ENCODE data around the gene TNK2. TPM values are rescaled to one million over a fixed set of nuclear protein-coding genes. Genes with fewer than 3 reads are reported as not detected.

Gene TNK2
- total and polyA plus RNA-seq, 5 donors: 40.1 to 162 (median 77.9) TPM

DNA sequence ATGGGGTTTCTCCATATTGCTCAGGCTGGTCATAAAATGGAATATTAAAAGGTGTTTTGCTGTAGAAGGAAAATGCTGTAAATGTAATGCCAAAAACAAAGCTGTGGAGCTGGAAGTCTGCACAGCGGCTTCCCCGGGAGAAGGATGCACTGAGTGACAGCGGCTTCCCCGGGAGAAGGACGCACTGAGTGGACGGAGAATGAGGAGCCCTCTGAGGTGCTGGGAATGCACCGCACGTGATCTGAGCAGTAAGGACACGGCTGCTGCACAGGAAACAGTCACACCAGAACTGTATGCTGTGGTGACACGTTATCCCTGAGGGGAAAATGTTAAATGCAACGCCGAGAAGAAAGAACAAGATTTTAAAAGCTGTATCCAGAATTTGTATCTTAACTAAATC is 24.6 kb downstream of the TNK2 start:
- ATAC-seq (no peak), DNase-seq (peak in 1 of 3 donors; percentile 54)
- Histone ChIP-seq H3K4me1 (ENCODE audit: control insufficient read depth, insufficient read depth, low read length) (peaks cover 17% of the 10 kb centered on the region), H3K27me3 (ENCODE audit: control insufficient read depth, insufficient read depth) (no peaks in the 10 kb centered on the region), H3K4me3 (ENCODE audit: low read length) (no peak overlapping the region), H3K27ac (ENCODE audit: low read length) (no peak overlapping the region), H3K9me3 (ENCODE audit: control insufficient read depth, low read length) (no peaks in the 10 kb centered on the region)
- intact Hi-C loops (cut with DNase I): no loop called here
- WGBS: 70% methylated on average over 12 of the region's 12 CpGs

DNA sequence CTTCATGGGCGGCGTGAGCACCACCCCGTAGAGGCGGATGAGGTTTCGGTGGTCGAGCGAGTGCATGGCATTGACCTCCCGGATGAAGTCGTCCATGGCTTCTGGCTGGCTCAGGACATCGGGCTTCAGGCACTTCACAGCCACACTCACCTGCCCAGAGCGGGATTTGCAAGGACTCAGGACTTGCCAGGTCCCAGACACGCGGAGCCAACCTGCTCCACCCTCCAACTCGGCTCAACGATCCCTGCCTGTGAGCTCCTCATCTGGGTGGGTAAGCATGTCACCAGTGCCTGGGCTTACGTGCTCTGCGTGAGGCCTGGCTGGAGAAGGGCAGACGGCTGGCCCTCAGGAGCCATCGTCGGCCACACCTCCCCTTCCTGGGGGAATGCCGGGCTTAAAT is 25.2 kb downstream of the TNK2 start:
- ATAC-seq (no peak), DNase-seq (peak in 1 of 3 donors; percentile 30)
- 90% methylated on average over 21 of the region's 21 CpGs for WGBS
- Histone ChIP-seq H3K27me3 (ENCODE audit: control insufficient read depth, insufficient read depth) (no peaks in the 10 kb centered on the region), H3K4me1 (ENCODE audit: control insufficient read depth, insufficient read depth, low read length) (peaks cover 17% of the 10 kb centered on the region), H3K9me3 (ENCODE audit: control insufficient read depth, low read length) (no peaks in the 10 kb centered on the region), H3K27ac (ENCODE audit: low read length) (no peak overlapping the region), H3K4me3 (ENCODE audit: low read length) (no peak overlapping the region)
- intact Hi-C loops (cut with DNase I): no loop called here

DNA sequence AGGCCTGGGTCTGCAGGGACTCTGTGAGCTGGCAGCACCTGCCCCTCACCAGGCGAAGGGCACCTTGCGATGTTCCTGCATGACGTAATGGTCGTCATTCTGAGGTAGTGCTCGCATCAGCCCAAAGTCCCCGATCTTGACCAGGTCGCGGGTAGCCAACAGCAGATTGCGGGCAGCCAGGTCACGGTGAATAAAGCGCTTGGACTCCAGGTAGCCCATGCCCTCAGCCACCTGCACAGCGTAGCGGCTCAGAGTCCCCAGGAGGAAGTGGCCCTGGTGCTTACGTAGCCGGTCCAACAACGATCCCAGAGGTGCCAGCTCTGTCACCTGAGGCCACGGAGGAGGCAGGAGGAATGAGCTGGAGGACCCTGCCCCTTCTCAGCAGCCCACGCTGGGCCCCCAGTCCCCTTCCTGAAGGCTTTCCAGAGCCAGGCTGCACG is 26.3 kb downstream of the TNK2 start:
- Histone ChIP-seq H3K27ac (ENCODE audit: low read length) (no peak overlapping the region), H3K4me3 (ENCODE audit: low read length) (no peak overlapping the region), H3K27me3 (ENCODE audit: control insufficient read depth, insufficient read depth) (no peaks in the 10 kb centered on the region), H3K4me1 (ENCODE audit: control insufficient read depth, insufficient read depth, low read length) (peaks cover 17% of the 10 kb centered on the region), H3K9me3 (ENCODE audit: control insufficient read depth, low read length) (no peaks in the 10 kb centered on the region)
- 92% methylated on average over 19 of the region's 19 CpGs for WGBS
- ATAC-seq (no peak), DNase-seq (peak in 1 of 3 donors; percentile 45)
- intact Hi-C loops (cut with DNase I): no loop called here

DNA sequence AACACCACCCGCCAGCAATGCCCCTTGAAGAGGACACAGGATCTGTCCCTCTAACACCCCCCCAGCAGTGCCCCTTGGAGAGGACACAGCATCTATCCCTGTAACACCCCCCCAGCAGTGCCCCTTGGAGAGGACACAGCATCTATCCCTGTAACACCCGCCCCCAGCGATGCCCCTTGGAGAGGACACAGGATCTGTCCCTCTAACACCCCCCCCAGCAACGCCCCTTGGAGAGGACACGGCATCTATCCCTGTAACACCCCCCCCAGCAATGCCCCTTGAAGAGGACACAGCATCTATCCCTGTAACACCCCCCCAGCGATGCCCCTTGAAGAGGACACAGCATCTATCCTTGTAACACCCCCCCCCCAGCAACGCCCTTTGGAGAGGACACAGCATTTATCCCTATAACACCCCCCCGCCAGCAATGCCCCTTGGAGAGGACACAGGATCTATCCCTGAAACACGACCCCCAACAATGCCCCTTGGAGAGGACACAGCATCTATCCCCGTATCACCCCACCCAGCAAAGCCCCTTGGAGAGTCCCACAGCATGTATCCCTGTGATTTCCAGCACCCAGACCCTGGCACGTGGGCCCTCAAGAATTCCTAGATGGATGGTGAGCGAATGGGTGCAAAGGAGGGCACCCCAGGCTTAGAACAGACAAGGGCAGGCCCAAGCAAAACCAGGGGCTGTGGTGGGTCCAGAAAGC is 26.9 kb downstream of the TNK2 start:
- no peak overlapping the region for H3K4me3 ChIP-seq (ENCODE audit: low read length)
- peak in 1 of 3 donors; percentile 33 for DNase-seq

DNA sequence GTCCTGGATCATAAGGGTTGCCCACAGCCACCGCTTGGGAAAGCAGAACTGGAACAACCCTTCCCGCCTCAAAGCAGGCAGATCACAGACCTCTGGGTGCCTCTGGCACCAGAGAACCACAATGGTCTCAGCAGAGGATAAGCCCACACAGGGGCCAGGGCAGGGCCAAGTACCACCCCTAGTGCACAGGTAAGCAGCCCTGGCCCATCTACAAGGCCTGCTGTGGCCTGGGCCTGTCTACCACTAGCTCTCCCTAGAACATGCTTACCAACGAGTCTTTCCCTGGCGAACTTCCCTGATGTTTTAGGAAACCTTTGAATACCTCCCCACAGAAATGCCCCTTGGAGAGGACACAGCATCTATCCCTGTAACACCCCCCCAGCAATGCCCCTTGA is 28.3 kb downstream of the TNK2 start:
- DNase-seq (peak in 1 of 3 donors; percentile 38), ATAC-seq (no peak)
- intact Hi-C loops (cut with DNase I): no loop called here
- Histone ChIP-seq H3K9me3 (ENCODE audit: control insufficient read depth, low read length) (no peaks in the 10 kb centered on the region), H3K27me3 (ENCODE audit: control insufficient read depth, insufficient read depth) (no peaks in the 10 kb centered on the region), H3K4me1 (ENCODE audit: control insufficient read depth, insufficient read depth, low read length) (peaks cover under 1% of the 10 kb centered on the region), H3K4me3 (ENCODE audit: low read length) (no peak overlapping the region), H3K27ac (ENCODE audit: low read length) (no peak overlapping the region)
- WGBS: 91% methylated on average over 4 of the region's 4 CpGs

More for the DNA sequence above, 26.9 kb downstream of the TNK2 start:
- H3K4me1 ChIP-seq (ENCODE audit: control insufficient read depth, insufficient read depth, low read length): peaks cover 12% of the 10 kb centered on the region
- intact Hi-C loops (cut with DNase I): no loop called here
- WGBS: 84% methylated on average over 11 of the region's 12 CpGs
- no peaks in the 10 kb centered on the region for H3K9me3 ChIP-seq (ENCODE audit: control insufficient read depth, low read length)
- H3K27me3 ChIP-seq (ENCODE audit: control insufficient read depth, insufficient read depth): no peaks in the 10 kb centered on the region
- no peak for ATAC-seq
- no peak overlapping the region for H3K27ac ChIP-seq (ENCODE audit: low read length)

DNA sequence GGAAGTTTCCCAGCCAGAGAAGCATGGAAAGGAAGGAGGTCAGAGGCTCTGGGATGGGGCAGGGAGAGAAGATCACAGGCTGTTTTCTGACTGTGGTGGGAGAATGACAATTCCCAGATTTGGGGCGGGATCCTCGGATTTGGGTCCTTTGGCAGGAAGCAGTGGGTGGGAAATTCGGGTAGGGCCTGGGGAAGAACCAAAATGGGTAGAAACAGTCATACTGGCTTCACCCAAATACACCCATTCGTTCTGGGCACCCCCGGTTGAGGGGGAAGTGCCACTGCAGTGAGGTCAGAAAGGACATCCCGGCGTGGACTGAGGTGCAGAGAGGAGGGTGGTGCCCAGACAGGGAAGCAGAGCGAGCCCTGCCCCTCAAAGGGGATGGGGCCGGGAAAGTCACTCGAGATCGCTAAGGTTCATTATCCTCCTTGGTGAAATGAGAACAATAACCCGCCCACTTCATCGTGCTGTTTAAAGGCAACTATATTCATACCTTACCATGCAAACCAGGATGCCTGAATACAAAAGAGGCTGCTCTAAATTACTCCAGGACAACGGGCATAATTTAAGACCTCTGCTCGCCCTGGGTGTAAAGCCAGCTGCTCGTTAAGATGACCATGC is 28.8 kb downstream of the TNK2 start:
- H3K27me3 ChIP-seq (ENCODE audit: control insufficient read depth, insufficient read depth): no peaks in the 10 kb centered on the region
- ATAC-seq: no peak
- intact Hi-C loops (cut with DNase I): no loop called here
- H3K4me1 ChIP-seq (ENCODE audit: control insufficient read depth, insufficient read depth, low read length): no peaks in the 10 kb centered on the region
- WGBS: 75% methylated on average over 16 of the region's 16 CpGs
- no peak overlapping the region for H3K4me3 ChIP-seq (ENCODE audit: low read length)
- no peaks in the 10 kb centered on the region for H3K9me3 ChIP-seq (ENCODE audit: control insufficient read depth, low read length)
- peak in 1 of 3 donors; percentile 18 for DNase-seq
- H3K27ac ChIP-seq (ENCODE audit: low read length): no peak overlapping the region

DNA sequence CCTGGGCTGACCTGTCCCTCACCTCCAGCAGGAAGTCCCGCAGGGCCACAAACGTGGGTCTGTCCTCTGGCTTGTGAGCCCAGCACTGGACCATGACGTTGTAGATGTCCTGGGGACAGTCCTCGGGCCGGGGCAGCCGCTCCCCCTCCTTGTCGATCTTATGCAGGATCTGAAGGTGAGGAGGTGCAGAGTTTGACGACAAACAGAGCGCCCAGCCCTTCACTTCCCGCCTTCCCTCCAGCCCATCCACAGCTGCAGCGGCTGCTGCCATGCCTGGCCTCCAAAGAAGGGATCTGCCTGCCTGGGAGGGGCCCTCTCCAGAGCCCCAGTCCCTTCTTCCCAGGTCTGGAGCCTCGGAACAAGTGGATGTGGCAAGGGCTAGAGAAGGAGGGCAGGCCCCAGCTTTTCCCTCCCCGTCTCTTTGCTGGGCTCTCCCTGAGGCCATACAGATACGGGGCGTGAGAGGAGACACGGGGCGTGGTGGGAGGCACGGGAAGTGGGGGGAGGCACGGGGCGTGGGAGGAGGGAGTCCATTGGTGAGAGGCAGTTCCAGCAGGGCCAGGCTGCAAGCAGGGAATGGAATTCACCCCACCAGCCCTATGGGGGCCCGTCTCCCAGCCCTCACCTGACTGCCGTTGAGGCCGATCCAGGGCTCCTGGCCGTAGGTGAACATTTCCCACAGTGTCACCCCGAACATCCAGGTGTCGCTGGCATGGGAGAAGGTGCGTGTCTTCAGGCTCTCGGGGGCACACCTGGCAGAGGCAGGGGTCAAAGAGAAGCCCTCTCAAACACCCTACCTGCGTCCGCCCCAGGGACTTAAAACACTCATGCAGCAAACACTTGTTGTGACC is 29.7 kb downstream of the TNK2 start:
- no peaks in the 10 kb centered on the region for H3K9me3 ChIP-seq (ENCODE audit: control insufficient read depth, low read length)
- H3K4me1 ChIP-seq (ENCODE audit: control insufficient read depth, insufficient read depth, low read length): no peaks in the 10 kb centered on the region
- DNase-seq (peak in 1 of 3 donors; percentile 31), ATAC-seq (no peak)
- H3K4me3 ChIP-seq (ENCODE audit: low read length): no peak overlapping the region
- WGBS: 80% methylated on average over 30 of the region's 30 CpGs
- intact Hi-C loops (cut with DNase I): no loop called here
- no peak overlapping the region for H3K27ac ChIP-seq (ENCODE audit: low read length)
- no peaks in the 10 kb centered on the region for H3K27me3 ChIP-seq (ENCODE audit: control insufficient read depth, insufficient read depth)

DNA sequence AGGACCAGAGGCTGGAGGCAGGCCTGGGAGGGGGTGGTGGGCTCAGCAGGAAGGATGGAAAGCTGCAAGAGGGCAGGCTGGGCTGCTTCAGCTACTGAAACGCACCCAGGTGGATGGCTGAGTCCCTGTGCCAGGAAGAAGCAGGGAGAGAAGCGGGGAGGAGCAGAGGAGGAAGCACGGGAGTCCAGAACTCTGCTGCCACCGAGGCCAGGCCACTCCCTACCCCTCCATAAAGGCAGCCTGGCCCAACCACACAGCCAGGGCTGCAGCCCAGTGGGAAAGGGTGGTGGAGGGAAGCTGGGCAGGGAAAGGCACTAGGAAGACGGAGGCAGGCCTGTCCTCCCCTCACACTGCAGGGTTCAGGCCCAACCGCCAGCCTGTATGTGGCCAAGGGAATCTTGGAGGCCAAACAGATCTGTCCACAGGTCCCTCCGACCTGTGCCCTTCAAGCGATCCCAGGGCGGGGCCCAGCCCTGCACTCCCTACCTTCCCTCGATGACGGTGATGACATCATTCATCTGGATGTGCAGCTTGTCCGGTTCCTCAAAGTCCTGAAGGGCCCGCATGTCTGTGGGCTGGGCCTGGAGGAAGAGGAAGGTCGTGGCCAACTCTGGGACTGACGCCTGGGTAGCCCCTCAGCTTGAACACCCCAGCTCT is 30.5 kb downstream of the TNK2 start:
- Histone ChIP-seq H3K4me1 (ENCODE audit: control insufficient read depth, insufficient read depth, low read length) (no peaks in the 10 kb centered on the region), H3K4me3 (ENCODE audit: low read length) (no peak overlapping the region), H3K27ac (ENCODE audit: low read length) (no peak overlapping the region), H3K27me3 (ENCODE audit: control insufficient read depth, insufficient read depth) (no peaks in the 10 kb centered on the region), H3K9me3 (ENCODE audit: control insufficient read depth, low read length) (no peaks in the 10 kb centered on the region)
- intact Hi-C loops (cut with DNase I): no loop called here
- ATAC-seq: no peak
- 83% methylated on average over 15 of the region's 15 CpGs for WGBS
- DNase-seq: no peak

DNA sequence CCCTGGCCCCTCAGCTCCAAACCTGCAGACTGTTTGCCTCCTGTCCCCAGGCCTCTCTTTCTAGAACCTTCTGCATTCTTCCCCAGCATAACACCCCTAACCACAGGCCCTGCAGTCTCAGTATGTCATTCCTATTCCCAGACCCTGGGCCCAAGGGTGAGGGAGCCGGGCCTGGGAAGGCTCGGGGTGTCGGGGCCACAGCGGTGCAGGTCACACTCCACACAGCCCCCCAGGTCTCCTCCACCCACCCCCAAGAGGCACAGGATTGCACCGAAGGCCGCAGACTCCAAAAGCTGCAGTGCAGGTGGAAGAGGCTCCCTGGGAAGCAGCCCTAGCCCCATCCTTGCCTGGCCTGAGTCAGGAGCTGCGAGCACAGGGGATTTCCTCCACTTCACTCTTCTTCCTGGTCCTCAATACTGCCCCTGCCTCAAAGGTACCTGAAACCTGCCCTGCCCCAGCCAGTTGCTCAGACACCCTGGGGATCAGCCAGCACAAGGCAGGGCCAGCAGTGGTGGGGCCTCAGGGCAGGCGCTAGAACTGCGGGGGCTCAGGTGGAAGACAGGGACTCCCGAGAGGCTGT is 31.1 kb downstream of the TNK2 start:
- no peaks in the 10 kb centered on the region for H3K4me1 ChIP-seq (ENCODE audit: control insufficient read depth, insufficient read depth, low read length)
- DNase-seq (no peak), ATAC-seq (no peak)
- no peak overlapping the region for H3K4me3 ChIP-seq (ENCODE audit: low read length)
- H3K27ac ChIP-seq (ENCODE audit: low read length): no peak overlapping the region
- H3K9me3 ChIP-seq (ENCODE audit: control insufficient read depth, low read length): no peaks in the 10 kb centered on the region
- intact Hi-C loops (cut with DNase I): no loop called here
- 96% methylated on average over 10 of the region's 10 CpGs for WGBS
- H3K27me3 ChIP-seq (ENCODE audit: control insufficient read depth, insufficient read depth): no peaks in the 10 kb centered on the region

DNA sequence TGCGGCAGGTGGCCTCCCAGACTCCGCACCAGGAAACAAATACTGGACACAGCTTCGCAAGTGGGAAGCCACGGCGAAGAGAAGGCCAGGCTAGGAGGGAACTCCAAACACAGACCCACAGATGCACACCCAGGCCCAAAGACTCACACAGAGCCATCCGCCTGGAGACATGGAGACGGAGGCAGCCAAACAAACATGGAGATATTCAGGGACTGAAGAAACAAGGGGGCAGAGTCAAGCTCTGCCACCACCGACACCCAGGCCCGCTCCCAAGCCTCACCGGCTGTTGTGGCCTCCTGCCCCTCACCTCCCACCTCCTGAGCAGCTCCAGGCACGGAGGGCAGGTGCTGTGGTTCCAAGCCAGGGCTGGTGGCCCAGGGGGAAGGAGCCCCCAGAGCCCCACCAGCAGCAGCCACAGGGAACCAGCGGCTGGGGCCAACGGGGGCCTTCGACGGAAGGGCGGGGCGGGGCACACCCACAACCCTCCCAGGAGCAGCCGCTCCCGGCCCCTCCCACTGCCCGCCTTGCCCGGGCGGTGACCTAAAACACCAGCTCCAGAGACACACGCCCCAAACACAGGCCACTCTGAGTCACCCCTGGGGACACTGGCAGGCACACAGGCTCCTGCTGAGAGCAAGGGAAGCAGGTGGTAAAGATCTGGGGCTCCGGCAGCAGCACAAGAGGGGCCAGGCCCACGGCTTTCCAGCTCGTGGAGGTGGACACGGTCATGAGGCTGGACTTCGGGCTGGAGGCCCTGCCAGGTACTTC is 31.9 kb downstream of the TNK2 start:
- Histone ChIP-seq H3K27ac (ENCODE audit: low read length) (no peak overlapping the region), H3K4me1 (ENCODE audit: control insufficient read depth, insufficient read depth, low read length) (no peaks in the 10 kb centered on the region), H3K9me3 (ENCODE audit: control insufficient read depth, low read length) (no peaks in the 10 kb centered on the region), H3K4me3 (ENCODE audit: low read length) (no peak overlapping the region), H3K27me3 (ENCODE audit: control insufficient read depth, insufficient read depth) (no peaks in the 10 kb centered on the region)
- intact Hi-C loops (cut with DNase I): no loop called here
- WGBS: 84% methylated on average over 28 of the region's 28 CpGs
- ATAC-seq: peak; percentile 10 to 13
- no peak for DNase-seq
